ENCODE results near the gene TMEM218.

DNA sequence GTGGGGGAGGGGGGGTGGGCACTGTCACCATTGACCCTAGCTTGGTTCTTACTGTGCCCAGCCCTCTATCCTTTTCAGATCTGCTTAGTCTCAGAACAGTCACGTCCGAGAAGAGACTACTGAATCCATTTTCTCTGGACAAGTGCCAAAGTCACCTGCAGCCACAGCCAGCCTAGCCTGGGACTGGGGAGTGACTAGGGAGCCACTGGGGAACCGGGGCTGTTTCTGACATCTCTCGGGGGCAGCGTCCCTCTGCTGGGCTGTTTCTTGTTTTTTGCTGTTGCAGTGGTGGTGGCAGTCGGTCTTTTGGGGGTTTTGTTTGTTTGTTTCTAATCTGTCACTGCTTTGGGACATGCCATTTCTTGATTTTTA is 39.6 kb downstream of the TMEM218 start:
- TF ChIP-seq, protein P1, sequence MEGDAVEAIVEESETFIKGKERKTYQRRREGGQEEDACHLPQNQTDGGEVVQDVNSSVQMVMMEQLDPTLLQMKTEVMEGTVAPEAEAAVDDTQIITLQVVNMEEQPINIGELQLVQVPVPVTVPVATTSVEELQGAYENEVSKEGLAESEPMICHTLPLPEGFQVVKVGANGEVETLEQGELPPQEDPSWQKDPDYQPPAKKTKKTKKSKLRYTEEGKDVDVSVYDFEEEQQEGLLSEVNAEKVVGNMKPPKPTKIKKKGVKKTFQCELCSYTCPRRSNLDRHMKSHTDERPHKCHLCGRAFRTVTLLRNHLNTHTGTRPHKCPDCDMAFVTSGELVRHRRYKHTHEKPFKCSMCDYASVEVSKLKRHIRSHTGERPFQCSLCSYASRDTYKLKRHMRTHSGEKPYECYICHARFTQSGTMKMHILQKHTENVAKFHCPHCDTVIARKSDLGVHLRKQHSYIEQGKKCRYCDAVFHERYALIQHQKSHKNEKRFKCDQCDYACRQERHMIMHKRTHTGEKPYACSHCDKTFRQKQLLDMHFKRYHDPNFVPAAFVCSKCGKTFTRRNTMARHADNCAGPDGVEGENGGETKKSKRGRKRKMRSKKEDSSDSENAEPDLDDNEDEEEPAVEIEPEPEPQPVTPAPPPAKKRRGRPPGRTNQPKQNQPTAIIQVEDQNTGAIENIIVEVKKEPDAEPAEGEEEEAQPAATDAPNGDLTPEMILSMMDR (IDR thresholded peaks at IDR 0.05), result no peak
- no peak for TF ChIP-seq EZH2 (IDR thresholded peaks at IDR 0.05; ENCODE audit: borderline replicate concordance, insufficient read depth, low read depth, low read length, poor library complexity, severe bottlenecking)

Measured in B cell (primary cell).